HCT116 (cell line): ENCODE data around the gene CCDC71. TPM values are rescaled to one million over a fixed set of nuclear protein-coding genes. Genes with fewer than 3 reads are reported as not detected.
A peak's percentile ranks its signal among the peaks of the same experiment; 100 is the strongest.

Experiments
- ATAC-seq: fragments of 200-7000 bp; cut with Tn5 transposase; 2 replicates; pipeline ENCODE4 v1.9.1; 2020; ENCODE audit warnings: mild to moderate bottlenecking, moderate library complexity
- BruUV-seq: library from RNA; stranded (reverse); fragments of 400-500 nt; replicated peaks from 2 replicates; lab custom pipeline; 2021; lab: Mats Ljungman, UMichigan
- CTCF ChIA-PET: fragments of 300-600 bp; sonication (Branson Sonifier 250); formaldehyde crosslinking; loops from one replicate; lab custom pipeline; 2021; ENCODE audit warnings: antibody characterized with exemption; lab: Charles Lee
- POLR2A ChIA-PET: fragments of 300-600, 350-600 bp; sonication (Branson Sonifier 250); formaldehyde crosslinking; loops from one replicate; lab custom pipeline; 2021; ENCODE audit warnings: antibody characterized with exemption; lab: Charles Lee
- RAD21 ChIA-PET, 2 experiments: fragments of 300-600 bp; sonication (Branson Sonifier 250); formaldehyde crosslinking; loops; one replicate each; lab custom pipeline; 2023; ENCODE audit warnings: low total read pairs in 2 of 2; ENCODE audit not compliant: uncharacterized antibody in 2 of 2, unreplicated experiment in 2 of 2, low non-redundant PET in 1 of 2; lab: Charles Lee
- DNase-seq: peaks from one replicate; pipeline ENCODE4 v3.0.0-alpha.2; 2010; ENCODE audit warnings: low read depth, low spot score
- H2AFZ ChIP-seq: fragments of 200-600 bp; shearing (Covaris generic), sonication (generic); 2 replicates; pipeline ENCODE4 v1.6.1; 2017; ENCODE audit warnings: low read depth, mixed run types, mixed read lengths, antibody characterized with exemption, low read length; ENCODE audit not compliant: poor library complexity, severe bottlenecking
- H3K27ac ChIP-seq: 2 replicates; pipeline ENCODE4 v1.5.1; 2012; ENCODE audit warnings: low read depth, low read length
- H3K27me3 ChIP-seq: fragments of 200-600 bp; sonication (generic); 2 replicates; pipeline ENCODE4 v1.6.1; 2016; ENCODE audit warnings: mixed run types, low read length, mixed read lengths; ENCODE audit not compliant: insufficient read depth
- H3K36me3 ChIP-seq, 2 experiments: fragments of 200-500 bp in 1 of 2; fragments of 200-600 bp in 1 of 2; sonication (Bioruptor generic) in 1 of 2; sonication (generic) in 1 of 2; 2 replicates each; pipeline versions ENCODE4 v1.5.1 to v1.6.1; 2014 to 2016; ENCODE audit warnings: low read length in 2 of 2, inconsistent platforms in 1 of 2, mixed read lengths in 1 of 2, mixed run types in 1 of 2; ENCODE audit not compliant: insufficient read depth in 2 of 2, control insufficient read depth in 1 of 2
- H3K4me1 ChIP-seq, 2 experiments: fragments of 200-600 bp in 1 of 2; sonication (generic) in 1 of 2; 2 replicates each; pipeline versions ENCODE4 v1.5.1 to v1.6.1; 2012 to 2017; ENCODE audit warnings: low read length in 2 of 2, inconsistent platforms in 1 of 2, mild to moderate bottlenecking in 1 of 2, mixed read lengths in 1 of 2, mixed run types in 1 of 2, moderate library complexity in 1 of 2; ENCODE audit not compliant: insufficient read depth in 2 of 2, control insufficient read depth in 1 of 2
- H3K4me2 ChIP-seq: fragments of 200-600 bp; sonication (generic); 2 replicates; pipeline ENCODE4 v1.6.1; 2017; ENCODE audit warnings: mixed run types, low read length, mixed read lengths
- H3K4me3 ChIP-seq, 2 experiments: fragments of 200-600 bp in 1 of 2; sonication (generic) in 1 of 2; replicated peaks in 1 of 2; 2 replicates each; pipeline ENCODE4 v1.5.1; 2011 to 2016; ENCODE audit warnings: low read length in 2 of 2, control low read depth in 1 of 2, low read depth in 1 of 2, mild to moderate bottlenecking in 1 of 2, mixed read lengths in 1 of 2, mixed run types in 1 of 2
- H3K79me2 ChIP-seq: fragments of 200-600 bp; sonication (generic); 2 replicates; pipeline ENCODE4 v1.6.1; 2017; ENCODE audit warnings: mild to moderate bottlenecking, mixed run types, low read length, moderate library complexity, mixed read lengths; ENCODE audit not compliant: insufficient read depth
- H3K9ac ChIP-seq: fragments of 200-600 bp; sonication (generic); 2 replicates; pipeline ENCODE4 v1.6.1; 2016; ENCODE audit warnings: low read length, mixed read lengths
- H3K9me2 ChIP-seq: fragments of 200-600 bp; sonication (generic), shearing (Covaris generic); 2 replicates; pipeline ENCODE4 v1.6.1; 2017; ENCODE audit warnings: mixed run types, mild to moderate bottlenecking, moderate library complexity; ENCODE audit not compliant: insufficient read depth
- H3K9me3 ChIP-seq, 2 experiments: fragments of 200-500 bp in 1 of 2; fragments of 200-600 bp in 1 of 2; sonication (Bioruptor generic) in 1 of 2; sonication (generic) in 1 of 2; 2 replicates each; pipeline ENCODE4 v1.6.1; 2014 to 2017; ENCODE audit warnings: low read length in 2 of 2, mixed read lengths in 2 of 2, inconsistent platforms in 1 of 2, low read depth in 1 of 2, mild to moderate bottlenecking in 1 of 2, mixed run types in 1 of 2, moderate library complexity in 1 of 2; ENCODE audit not compliant: control insufficient read depth in 1 of 2, insufficient read depth in 1 of 2
- H4K20me1 ChIP-seq: fragments of 200-600 bp; sonication (generic), shearing (Covaris generic); 2 replicates; pipeline ENCODE4 v1.6.1; 2017; ENCODE audit warnings: mixed run types, mild to moderate bottlenecking, moderate library complexity; ENCODE audit not compliant: insufficient read depth
- ATF3 ChIP-seq: IDR thresholded peaks from 2 replicates; pipeline ENCODE4 v1.6.1; 2012
- MAX ChIP-seq: IDR thresholded peaks from 2 replicates; pipeline ENCODE4 v1.6.1; 2012
- POLR2AphosphoS5 ChIP-seq: IDR thresholded peaks from 2 replicates; pipeline ENCODE4 v1.6.1; 2011; ENCODE audit warnings: mild to moderate bottlenecking, low read depth, low read length, moderate library complexity
- RAD21 ChIP-seq: IDR thresholded peaks from 2 replicates; pipeline ENCODE4 v1.6.1; 2012; ENCODE audit warnings: low read depth, mild to moderate bottlenecking
- ZFX ChIP-seq: fragments of 450-650 bp; IDR thresholded peaks from 2 replicates; pipeline ENCODE4 v1.6.1; 2017
- ZNF274 ChIP-seq: fragments of 200-500 bp; sonication (Bioruptor generic); IDR thresholded peaks from 2 replicates; pipeline ENCODE4 v1.6.1; 2014; ENCODE audit warnings: mild to moderate bottlenecking, low read depth, low read length, inconsistent platforms
- intact Hi-C: fragments of 100-400 bp; cut with micrococcal nuclease; formaldehyde crosslinking; loops from 2 replicates; pipeline ENCODE4 v1.10.0; 2022
- total RNA-seq: library from RNA; stranded (reverse); gene quantifications from one replicate; pipeline ENCODE4 v1.2.1, GENCODE V29; 2021; ENCODE audit not compliant: unreplicated experiment

CCDC71 gene
- total RNA-seq, 1 experiment from 2014 or later, result 32.8 TPM

- H3K36me3 ChIP-seq, result no peaks in the 10 kb centered on the region
These were observed 7.1 kb upstream of the CCDC71 start for GRCh38 chr3:49173116-49173791.

GRCh38 chr3:49172551-49173041, 6.5 kb upstream of the CCDC71 start:
- POLR2A ChIA-PET, result no interaction called here

More at GRCh38 chr3:49173116-49173791, 7.1 kb upstream of the CCDC71 start:
- Histone ChIP-seq H4K20me1 (no peaks in the 10 kb centered on the region), H3K79me2 (no peaks in the 10 kb centered on the region)
- RAD21 ChIA-PET, result no interaction called here
- POLR2A ChIA-PET, result no interaction called here
- intact Hi-C loops, result loop anchor here (5.0 kb wide), 2 partner anchors 89 to 184 kb away; partner anchors contain the start of gene GPX1
- ATAC-seq, result no peak
- TF ChIP-seq RAD21 (no peak), MAX (no peak), ZNF274 (no peak), POLR2AphosphoS5 (no peak)
- TF ChIP-seq, all 23 proteins: peak for 0
- H3K9me3 ChIP-seq, result no peaks in the 10 kb centered on the region
- DNase-seq, result no peak
- CTCF ChIA-PET, result interaction anchor here (1.3 kb wide), 1 partner anchor 276 kb away, joined by 3 read pairs; no protein-coding TSS in a partner anchor
- H3K27me3 ChIP-seq, result no peaks in the 10 kb centered on the region
- BruUV-seq, result no TSS peak
- no peak overlapping the region for H3K4me2 ChIP-seq
- peaks cover 14 to 37% of the 10 kb centered on the region in 2 experiments; a peak in 3 of 4 replicates for H3K4me1 ChIP-seq
- H3K27ac ChIP-seq, result peak overlapping the region; percentile 7; the same call in 1 of the 2 replicates
- H3K9me2 ChIP-seq, result no peaks in the 10 kb centered on the region
- H2AFZ ChIP-seq, result no peak overlapping the region
- no peak overlapping the region for H3K4me3 ChIP-seq
- H3K9ac ChIP-seq, result no peak overlapping the region

More at GRCh38 chr3:49172551-49173041, 6.5 kb upstream of the CCDC71 start:
- Histone ChIP-seq H3K4me2 (peak overlapping the region; percentile 99), H3K4me3 (peak overlapping the region in 1 of 2 experiments; percentile 57; a peak in 1 of 4 replicates), H3K27ac (peak overlapping the region; percentile 7; the same call in 1 of the 2 replicates), H3K79me2 (no peaks in the 10 kb centered on the region), H3K9me3 (no peaks in the 10 kb centered on the region), H3K4me1 (peaks cover 14 to 37% of the 10 kb centered on the region in 2 experiments; a peak in 3 of 4 replicates), H2AFZ (no peak overlapping the region), H3K27me3 (no peaks in the 10 kb centered on the region), H3K9me2 (no peaks in the 10 kb centered on the region), H3K9ac (no peak overlapping the region), H4K20me1 (no peaks in the 10 kb centered on the region), H3K36me3 (no peaks in the 10 kb centered on the region)
- CTCF ChIA-PET, result interaction anchor here (1.3 kb wide), 1 partner anchor 277 kb away, joined by 3 read pairs; no protein-coding TSS in a partner anchor
- BruUV-seq, result no TSS peak
- intact Hi-C loops, result loop anchor here (5.0 kb wide), 2 partner anchors 90 to 185 kb away; partner anchors contain the start of gene GPX1
- RAD21 ChIA-PET, result no interaction called here
- ATAC-seq, result no peak
- TF ChIP-seq ATF3 (no peak), ZFX (0 out of 2 replicates have a peak, but pooled peaks have one; percentile 9)
- DNase-seq, result no peak
